NB4 (cell line): ENCODE data around the gene CDH23.

Experiments used
- DNase-seq: peaks from one replicate; pipeline ENCODE4 v3.0.0; 2010; ENCODE audit warnings: low read depth
- H3K4me3 ChIP-seq: one replicate; pipeline ENCODE4 v1.5.1; 2011; ENCODE audit warnings: mild to moderate bottlenecking, low read depth, low read length, moderate library complexity
- CTCF ChIP-seq: IDR thresholded peaks from one replicate; pipeline ENCODE4 v1.5.1; 2012; ENCODE audit warnings: low read depth, low read length
- MAX ChIP-seq: IDR thresholded peaks from 2 replicates; pipeline ENCODE4 v1.6.1; 2011; ENCODE audit warnings: low read depth, low read length
- MYC ChIP-seq: IDR thresholded peaks from 2 replicates; pipeline ENCODE4 v1.6.1; 2011; ENCODE audit warnings: low read depth, low read length
- POLR2A ChIP-seq: IDR thresholded peaks from 2 replicates; pipeline ENCODE4 v1.6.1; 2011; ENCODE audit warnings: mild to moderate bottlenecking; ENCODE audit not compliant: insufficient read length; ENCODE audit errors: extremely low read depth

The CDH23 gene

GRCh38 chr10:71582019-71582418 lies 185.3 kb downstream of the CDH23 start:
- TF ChIP-seq MAX, result peak; percentile 29; the same call in 1 of the 2 replicates
- TF ChIP-seq MYC, result no peak
- no peak overlapping the region for H3K4me3 ChIP-seq
- peak; percentile 41 for DNase-seq

- no peak overlapping the region for H3K4me3 ChIP-seq
- TF ChIP-seq MYC (no peak), POLR2A (no peak), CTCF (no peak), MAX (no peak)
- DNase-seq, result peak; percentile 49
Observed at GRCh38 chr10:71582506-71583475, 186.1 kb downstream of the CDH23 start.

GRCh38 chr10:71584461-71584860 lies 187.7 kb downstream of the CDH23 start:
- no peak for DNase-seq
- TF ChIP-seq CTCF, result no peak
- TF ChIP-seq MYC, result no peak
- TF ChIP-seq POLR2A, result no peak
- TF ChIP-seq MAX, result no peak

DNA sequence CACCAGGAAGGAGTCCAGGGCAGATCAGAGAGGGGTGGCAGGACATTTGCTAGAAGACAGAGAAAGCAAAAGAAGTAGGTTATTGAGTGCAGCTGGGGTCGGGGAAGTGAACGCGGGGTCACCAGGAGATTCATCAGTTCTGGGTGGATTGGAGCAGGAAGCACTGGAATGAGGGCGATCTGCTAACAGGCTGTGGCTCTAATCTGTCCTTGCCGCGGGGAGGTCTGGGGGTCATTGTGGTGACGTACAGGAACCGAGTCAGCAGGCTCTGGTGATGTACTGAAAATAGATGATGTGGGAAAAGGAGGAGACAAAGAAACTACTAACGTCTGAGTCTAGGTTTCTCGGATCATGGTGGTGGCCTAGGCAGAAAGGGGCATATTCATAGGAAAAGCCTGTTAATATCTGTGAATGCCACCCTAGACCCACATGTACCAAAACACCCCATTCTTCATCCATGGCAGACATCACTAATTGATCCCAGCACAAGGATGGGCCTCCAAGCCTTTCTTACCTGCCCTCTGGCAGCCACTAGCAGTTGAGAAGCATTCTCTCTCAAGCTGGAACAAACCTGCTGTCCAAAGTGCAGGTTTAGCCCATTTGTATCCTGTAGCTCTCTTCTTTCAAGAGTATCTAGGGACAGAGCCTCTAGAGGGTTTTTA lies 188.3 kb downstream of the CDH23 start:
- H3K4me3 ChIP-seq, result no peak overlapping the region
- TF ChIP-seq CTCF, result no peak
- TF ChIP-seq POLR2A, result no peak
- no peak for TF ChIP-seq MAX
- no peak for TF ChIP-seq MYC
- DNase-seq, result no peak

More at GRCh38 chr10:71584461-71584860, 187.7 kb downstream of the CDH23 start:
- H3K4me3 ChIP-seq, result no peak overlapping the region

DNA sequence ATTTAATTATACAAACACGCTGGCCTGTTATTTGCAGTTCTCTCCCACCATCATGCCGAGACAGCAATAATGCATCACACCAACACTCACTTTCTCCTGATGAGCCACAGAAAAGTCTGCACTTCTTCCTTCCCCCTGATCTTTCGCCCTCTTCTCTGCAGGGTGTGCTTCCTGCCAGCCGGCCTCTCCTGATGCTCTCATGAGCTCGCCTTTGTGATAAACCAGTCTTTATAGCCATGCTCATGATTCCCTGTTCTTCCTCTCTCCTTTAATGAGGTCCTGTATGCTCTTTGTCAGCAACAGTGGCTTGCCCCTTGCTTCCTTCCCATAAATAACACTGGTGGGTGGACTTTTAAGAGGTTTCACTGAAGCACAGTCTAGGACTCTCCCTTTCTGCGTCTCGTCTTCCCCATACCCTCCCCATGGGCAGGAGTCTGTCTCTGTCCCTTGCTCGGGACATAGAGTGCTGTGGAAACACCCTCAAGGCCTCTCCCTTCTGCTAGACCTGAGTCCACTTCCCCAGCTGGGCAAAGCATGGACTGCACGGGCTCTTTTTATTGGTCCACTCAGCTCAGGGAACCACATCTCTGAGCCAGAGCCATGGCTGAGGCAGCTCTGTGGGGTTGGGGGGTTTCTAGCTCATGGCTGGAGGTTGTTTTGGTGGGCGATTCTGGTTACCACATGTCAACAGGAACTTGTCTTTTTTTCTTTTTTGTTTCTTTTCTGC lies 189.0 kb downstream of the CDH23 start:
- H3K4me3 ChIP-seq, result no peak overlapping the region
- TF ChIP-seq MYC, result 0 out of 2 replicates have a peak, but pooled peaks have one; percentile 7
- TF ChIP-seq CTCF, result no peak
- DNase-seq, result peak; percentile 27

DNA sequence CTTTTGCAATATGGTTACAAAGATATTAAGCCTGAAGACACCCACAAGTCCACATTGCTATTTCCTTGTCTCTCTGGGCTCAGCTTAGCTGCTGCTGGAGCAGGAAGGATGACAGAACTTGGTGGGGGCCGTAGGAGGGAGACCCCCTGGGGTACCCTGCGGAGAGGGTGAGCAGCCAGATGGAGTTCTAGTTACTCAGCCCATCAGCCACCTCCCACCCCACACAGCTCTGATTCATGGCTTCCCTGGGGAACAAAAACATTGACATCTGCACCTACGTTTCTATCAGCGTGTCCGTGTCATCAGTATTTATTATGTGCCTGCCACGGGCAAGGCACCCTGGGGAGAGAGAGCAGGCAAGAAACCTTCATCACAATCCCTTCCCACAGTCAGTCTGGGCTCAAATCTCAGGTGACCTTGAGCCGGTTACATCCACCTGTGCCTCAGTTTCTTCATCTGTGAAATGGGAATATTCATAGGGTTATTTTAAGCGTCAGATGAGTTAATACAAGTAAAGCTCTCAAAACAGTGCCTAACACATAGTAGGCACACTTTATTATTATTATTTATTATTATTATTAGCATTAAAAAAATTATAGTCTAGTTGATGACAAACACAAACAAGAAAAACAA lies 191.3 kb downstream of the CDH23 start:
- DNase-seq, result peak; percentile 74
- no peak overlapping the region for H3K4me3 ChIP-seq
- no peak for TF ChIP-seq MAX
- TF ChIP-seq POLR2A, result no peak
- TF ChIP-seq MYC, result no peak
- no peak for TF ChIP-seq CTCF
